OCI-LY7 (cell line): ENCODE measurements around the gene CCDC70.

Experiments
- EZH2phosphoT487 ChIP-seq: fragments of 200-600 bp; sonication (generic); IDR thresholded peaks from 2 replicates; pipeline ENCODE4 v1.6.1; 2018; ENCODE audit warnings: low read depth, borderline replicate concordance, mild to moderate bottlenecking, mixed run types, antibody characterized with exemption, low read length, moderate library complexity, mixed read lengths
- TF ChIP-seq, protein P1 (sequence below): fragments of 200-600 bp; sonication (generic); conservative IDR thresholded peaks from 2 replicates; pipeline ENCODE4 v1.5.1; 2014; ENCODE audit warnings: mild to moderate bottlenecking, antibody characterized with exemption, low read length, moderate library complexity, mixed read lengths

GRCh38 chr13:51887468-51887867 lies 25.7 kb downstream of the CCDC70 start:
- TF ChIP-seq, protein P1, sequence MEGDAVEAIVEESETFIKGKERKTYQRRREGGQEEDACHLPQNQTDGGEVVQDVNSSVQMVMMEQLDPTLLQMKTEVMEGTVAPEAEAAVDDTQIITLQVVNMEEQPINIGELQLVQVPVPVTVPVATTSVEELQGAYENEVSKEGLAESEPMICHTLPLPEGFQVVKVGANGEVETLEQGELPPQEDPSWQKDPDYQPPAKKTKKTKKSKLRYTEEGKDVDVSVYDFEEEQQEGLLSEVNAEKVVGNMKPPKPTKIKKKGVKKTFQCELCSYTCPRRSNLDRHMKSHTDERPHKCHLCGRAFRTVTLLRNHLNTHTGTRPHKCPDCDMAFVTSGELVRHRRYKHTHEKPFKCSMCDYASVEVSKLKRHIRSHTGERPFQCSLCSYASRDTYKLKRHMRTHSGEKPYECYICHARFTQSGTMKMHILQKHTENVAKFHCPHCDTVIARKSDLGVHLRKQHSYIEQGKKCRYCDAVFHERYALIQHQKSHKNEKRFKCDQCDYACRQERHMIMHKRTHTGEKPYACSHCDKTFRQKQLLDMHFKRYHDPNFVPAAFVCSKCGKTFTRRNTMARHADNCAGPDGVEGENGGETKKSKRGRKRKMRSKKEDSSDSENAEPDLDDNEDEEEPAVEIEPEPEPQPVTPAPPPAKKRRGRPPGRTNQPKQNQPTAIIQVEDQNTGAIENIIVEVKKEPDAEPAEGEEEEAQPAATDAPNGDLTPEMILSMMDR = no peak
- no peak for TF ChIP-seq EZH2phosphoT487
